ENCODE data around the gene WARS2. TPM values are rescaled to one million over a fixed set of nuclear protein-coding genes. Genes with fewer than 3 reads are reported as not detected.

WARS2 gene
- total RNA-seq, 1 experiment from 2014 or later: 27.7 TPM

GRCh38 chr1:119146466-119146865 is 6.0 kb upstream of the WARS2 start:
- peaks cover 12% of the 10 kb centered on the region for H3K4me1 Mint-ChIP-seq (ENCODE audit: insufficient read depth, unreplicated experiment)
- H3K27ac Mint-ChIP-seq (ENCODE audit: low read depth, unreplicated experiment): no peak overlapping the region
- H3K4me3 Mint-ChIP-seq (ENCODE audit: unreplicated experiment): no peak overlapping the region
- intact Hi-C loops (cut with micrococcal nuclease): no loop called here
- no peaks in the 10 kb centered on the region for H3K9me3 Mint-ChIP-seq (ENCODE audit: unreplicated experiment)
- DNase-seq (ENCODE audit: unreplicated experiment): no peak
- TF ChIP-seq, protein P1, sequence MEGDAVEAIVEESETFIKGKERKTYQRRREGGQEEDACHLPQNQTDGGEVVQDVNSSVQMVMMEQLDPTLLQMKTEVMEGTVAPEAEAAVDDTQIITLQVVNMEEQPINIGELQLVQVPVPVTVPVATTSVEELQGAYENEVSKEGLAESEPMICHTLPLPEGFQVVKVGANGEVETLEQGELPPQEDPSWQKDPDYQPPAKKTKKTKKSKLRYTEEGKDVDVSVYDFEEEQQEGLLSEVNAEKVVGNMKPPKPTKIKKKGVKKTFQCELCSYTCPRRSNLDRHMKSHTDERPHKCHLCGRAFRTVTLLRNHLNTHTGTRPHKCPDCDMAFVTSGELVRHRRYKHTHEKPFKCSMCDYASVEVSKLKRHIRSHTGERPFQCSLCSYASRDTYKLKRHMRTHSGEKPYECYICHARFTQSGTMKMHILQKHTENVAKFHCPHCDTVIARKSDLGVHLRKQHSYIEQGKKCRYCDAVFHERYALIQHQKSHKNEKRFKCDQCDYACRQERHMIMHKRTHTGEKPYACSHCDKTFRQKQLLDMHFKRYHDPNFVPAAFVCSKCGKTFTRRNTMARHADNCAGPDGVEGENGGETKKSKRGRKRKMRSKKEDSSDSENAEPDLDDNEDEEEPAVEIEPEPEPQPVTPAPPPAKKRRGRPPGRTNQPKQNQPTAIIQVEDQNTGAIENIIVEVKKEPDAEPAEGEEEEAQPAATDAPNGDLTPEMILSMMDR (IDR thresholded peaks at IDR 0.05; ENCODE audit: unreplicated experiment): no peak
- POLR2A ChIA-PET: interaction anchor here (0.6 kb wide), 1 partner anchor 98 kb away, joined by 3 read pairs; no protein-coding TSS in a partner anchor
- H3K36me3 Mint-ChIP-seq (ENCODE audit: insufficient read depth, unreplicated experiment): peaks cover 46% of the 10 kb centered on the region
- CTCF ChIA-PET: no interaction called here
- no peaks in the 10 kb centered on the region for H3K27me3 Mint-ChIP-seq (ENCODE audit: insufficient read depth, unreplicated experiment)
- BruUV-seq (replicated peaks): no TSS peak

- intact Hi-C loops (cut with micrococcal nuclease): loop anchor here (5.0 kb wide), 1 partner anchor 122 kb away; no protein-coding TSS in a partner anchor
- TF ChIP-seq, protein P1 (IDR thresholded peaks at IDR 0.05; ENCODE audit: unreplicated experiment): no peak
- Mint-ChIP-seq H3K36me3 (ENCODE audit: insufficient read depth, unreplicated experiment) (peaks cover 40% of the 10 kb centered on the region), H3K9me3 (ENCODE audit: unreplicated experiment) (no peaks in the 10 kb centered on the region), H3K4me1 (ENCODE audit: insufficient read depth, unreplicated experiment) (peaks cover 16% of the 10 kb centered on the region), H3K4me3 (ENCODE audit: unreplicated experiment) (no peak overlapping the region), H3K27me3 (ENCODE audit: insufficient read depth, unreplicated experiment) (no peaks in the 10 kb centered on the region), H3K27ac (ENCODE audit: low read depth, unreplicated experiment) (no peak overlapping the region)
- DNase-seq (ENCODE audit: unreplicated experiment): no peak
- ChIA-PET CTCF (interaction anchor here (0.7 kb wide), 1 partner anchor 207 kb away, joined by 3 read pairs; no protein-coding TSS in a partner anchor), POLR2A (interaction anchor here (0.8 kb wide), 1 partner anchor 64 kb away, joined by 3 read pairs; no protein-coding TSS in a partner anchor)
- BruUV-seq (replicated peaks): no TSS peak
These were observed 4.4 kb upstream of the WARS2 start for GRCh38 chr1:119144813-119145212.

DNA sequence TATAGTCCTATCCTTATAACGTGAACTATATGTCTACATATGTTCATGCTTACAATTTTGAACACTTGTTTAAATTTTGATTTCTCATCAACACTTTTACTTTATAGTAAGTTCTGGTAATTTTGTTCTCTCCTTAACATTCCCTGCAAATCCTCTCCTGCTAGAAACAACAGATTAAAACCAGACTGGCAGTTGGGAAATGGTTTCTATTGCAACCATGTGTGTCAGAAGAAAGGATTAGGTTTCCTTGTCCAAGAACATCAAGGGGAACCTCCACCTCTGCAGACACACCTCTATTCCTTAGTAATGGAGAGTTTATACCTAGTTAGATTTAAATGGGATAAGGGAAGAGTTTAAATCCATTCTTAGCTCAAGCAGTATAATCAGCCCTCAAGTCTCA is 3.3 kb upstream of the WARS2 start:
- no TSS peak for BruUV-seq (replicated peaks)

DNA sequence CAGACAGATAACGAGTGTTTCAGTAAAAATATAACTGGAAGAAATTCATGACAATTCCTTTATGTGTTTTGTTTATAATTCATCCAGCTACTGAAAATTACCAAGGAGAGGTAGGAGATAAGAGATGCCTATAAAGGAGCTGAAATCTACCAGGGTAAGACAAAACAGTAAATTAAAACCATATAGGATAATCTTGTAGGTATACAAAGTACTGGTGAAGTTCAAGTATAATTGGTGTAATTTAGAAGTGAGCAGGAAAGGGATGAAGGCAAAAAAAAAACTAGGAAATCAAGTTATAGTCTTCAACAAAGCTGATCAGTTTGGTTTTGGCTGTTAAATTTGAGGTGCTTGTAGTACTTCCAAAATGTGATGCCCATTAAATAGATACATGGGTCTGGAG is 1.2 kb upstream of the WARS2 start:
- no TSS peak for BruUV-seq (replicated peaks)

More for the DNA sequence above, 3.3 kb upstream of the WARS2 start:
- Mint-ChIP-seq H3K27ac (ENCODE audit: low read depth, unreplicated experiment) (no peak overlapping the region), H3K4me1 (ENCODE audit: insufficient read depth, unreplicated experiment) (peaks cover 16% of the 10 kb centered on the region), H3K4me3 (ENCODE audit: unreplicated experiment) (no peak overlapping the region), H3K36me3 (ENCODE audit: insufficient read depth, unreplicated experiment) (peaks cover 38% of the 10 kb centered on the region), H3K9me3 (ENCODE audit: unreplicated experiment) (no peaks in the 10 kb centered on the region), H3K27me3 (ENCODE audit: insufficient read depth, unreplicated experiment) (no peaks in the 10 kb centered on the region)
- DNase-seq (ENCODE audit: unreplicated experiment): no peak
- ChIA-PET POLR2A (no interaction called here), CTCF (no interaction called here)
- intact Hi-C loops (cut with micrococcal nuclease): loop anchor here (5.0 kb wide), 1 partner anchor 124 kb away; no protein-coding TSS in a partner anchor
- TF ChIP-seq, protein P1 (IDR thresholded peaks at IDR 0.05; ENCODE audit: unreplicated experiment): no peak

More for the DNA sequence above, 1.2 kb upstream of the WARS2 start:
- Mint-ChIP-seq H3K9me3 (ENCODE audit: unreplicated experiment) (no peaks in the 10 kb centered on the region), H3K27me3 (ENCODE audit: insufficient read depth, unreplicated experiment) (no peaks in the 10 kb centered on the region), H3K36me3 (ENCODE audit: insufficient read depth, unreplicated experiment) (peaks cover 27% of the 10 kb centered on the region), H3K4me3 (ENCODE audit: unreplicated experiment) (no peak overlapping the region), H3K4me1 (ENCODE audit: insufficient read depth, unreplicated experiment) (peaks cover 20% of the 10 kb centered on the region), H3K27ac (ENCODE audit: low read depth, unreplicated experiment) (no peak overlapping the region)
- no peak for DNase-seq (ENCODE audit: unreplicated experiment)
- TF ChIP-seq, protein P1 (IDR thresholded peaks at IDR 0.05; ENCODE audit: unreplicated experiment): no peak
- ChIA-PET POLR2A (interaction anchor here (0.6 to 1.7 kb wide), 7 partner anchors 14 to 811 kb away, joined by 3 to 10 read pairs (median 3); no protein-coding TSS in a partner anchor), CTCF (interaction anchor here (0.6 to 1.3 kb wide), 7 partner anchors 10 to 831 kb away, joined by 3 to 4 read pairs (median 3); no protein-coding TSS in a partner anchor)
- intact Hi-C loops (cut with micrococcal nuclease): loop anchor here (5.0 kb wide), 1 partner anchor 126 kb away; no protein-coding TSS in a partner anchor
